Neuronal stem cell (in vitro differentiated cells): Measurements from ENCODE around the gene ORC4.

ENCODE experiments used
- DNase-seq: peaks from one replicate; pipeline ENCODE4 v3.0.0-alpha.2; 2013; ENCODE audit warnings: low spot score
- H2AFZ ChIP-seq: one replicate; pipeline ENCODE4 v1.6.1; 2013; ENCODE audit warnings: mild to moderate bottlenecking, low read length, inconsistent platforms
- H2AK5ac ChIP-seq: 2 replicates; pipeline ENCODE4 v1.6.1; 2013; ENCODE audit warnings: low read depth, mild to moderate bottlenecking, inconsistent platforms, low read length, moderate library complexity, mixed read lengths
- H2BK120ac ChIP-seq: 2 replicates; pipeline ENCODE4 v1.6.1; 2013; ENCODE audit warnings: low read depth, mild to moderate bottlenecking, inconsistent platforms, low read length, moderate library complexity, mixed read lengths
- H2BK12ac ChIP-seq: one replicate; pipeline ENCODE4 v1.6.1; 2013; ENCODE audit warnings: low read length, inconsistent platforms
- H2BK15ac ChIP-seq: 2 replicates; pipeline ENCODE4 v1.6.1; 2013; ENCODE audit warnings: mild to moderate bottlenecking, low read length, inconsistent platforms, mixed read lengths
- H2BK5ac ChIP-seq: one replicate; pipeline ENCODE4 v1.6.1; 2013; ENCODE audit warnings: inconsistent platforms, mild to moderate bottlenecking, low read length, moderate library complexity
- H3K14ac ChIP-seq: one replicate; pipeline ENCODE4 v1.6.1; 2013; ENCODE audit warnings: low read length, inconsistent platforms
- H3K18ac ChIP-seq: 2 replicates; pipeline ENCODE4 v1.6.1; 2013; ENCODE audit warnings: low read length, inconsistent platforms
- H3K23ac ChIP-seq: 2 replicates; pipeline ENCODE4 v1.6.1; 2013; ENCODE audit warnings: low read depth, mild to moderate bottlenecking, mixed read lengths, low read length, inconsistent platforms; ENCODE audit not compliant: poor library complexity
- H3K27ac ChIP-seq: replicated peaks from 3 replicates; pipeline ENCODE4 v1.5.1; 2013; ENCODE audit warnings: low read length, inconsistent platforms
- H3K27me3 ChIP-seq, 3 experiments: 2 replicates each; pipeline ENCODE4 v1.6.1; 2013; ENCODE audit warnings: low read length in 3 of 3, mild to moderate bottlenecking in 2 of 3, inconsistent platforms in 1 of 3, low read depth in 1 of 3, mixed read lengths in 1 of 3, moderate library complexity in 1 of 3; ENCODE audit not compliant: control insufficient read depth in 3 of 3, insufficient read depth in 3 of 3
- H3K36me3 ChIP-seq, 2 donors: replicated peaks in 1 of 2; 2 replicates each; pipeline ENCODE4 v1.6.1; 2013; ENCODE audit warnings: low read length in 2 of 2; ENCODE audit not compliant: control insufficient read depth in 2 of 2, insufficient read depth in 2 of 2
- H3K4ac ChIP-seq: 2 replicates; pipeline ENCODE4 v1.6.1; 2013; ENCODE audit warnings: inconsistent platforms, mild to moderate bottlenecking, low read length, moderate library complexity
- H3K4me1 ChIP-seq, 2 donors: 1 replicate in 1 of 2; 2 replicates in 1 of 2; pipeline ENCODE4 v1.6.1; 2013; ENCODE audit warnings: low read length in 2 of 2, low read depth in 1 of 2; ENCODE audit not compliant: control insufficient read depth in 2 of 2, insufficient read depth in 1 of 2
- H3K4me2 ChIP-seq: one replicate; pipeline ENCODE4 v1.6.1; 2013; ENCODE audit warnings: mild to moderate bottlenecking, low read length, inconsistent platforms; ENCODE audit not compliant: insufficient read depth, poor library complexity, severe bottlenecking
- H3K4me3 ChIP-seq, 2 donors: 2 replicates each; pipeline ENCODE4 v1.5.1; 2013; ENCODE audit warnings: low read length in 2 of 2, mild to moderate bottlenecking in 2 of 2, inconsistent platforms in 1 of 2, moderate library complexity in 1 of 2
- H3K79me1 ChIP-seq: one replicate; pipeline ENCODE4 v1.6.1; 2013; ENCODE audit warnings: low read depth, mild to moderate bottlenecking, inconsistent platforms, low read length, moderate library complexity
- H3K9ac ChIP-seq: one replicate; pipeline ENCODE4 v1.6.1; 2013; ENCODE audit warnings: mild to moderate bottlenecking, low read depth, low read length, inconsistent platforms; ENCODE audit not compliant: poor library complexity
- H3K9me3 ChIP-seq, 2 donors: replicated peaks in 1 of 2; 2 replicates each; pipeline versions ENCODE3 to v1.6.1; 2013; ENCODE audit warnings: low read length in 2 of 2, mild to moderate bottlenecking in 2 of 2, inconsistent platforms in 1 of 2, low read depth in 1 of 2, mixed read lengths in 1 of 2, moderate library complexity in 1 of 2; ENCODE audit not compliant: control insufficient read depth in 2 of 2, insufficient read depth in 1 of 2
- H4K8ac ChIP-seq: one replicate; pipeline ENCODE4 v1.6.1; 2013; ENCODE audit warnings: low read depth, mild to moderate bottlenecking, inconsistent platforms, low read length, moderate library complexity
- H4K91ac ChIP-seq: one replicate; pipeline ENCODE4 v1.6.1; 2013; ENCODE audit warnings: low read length, low read depth, mild to moderate bottlenecking, inconsistent platforms; ENCODE audit not compliant: poor library complexity
- WGBS, 2 donors: extraction: QIAGEN DNeasy Blood & Tissue Kit; methylation state at CpG; one replicate each; pipeline ENCODE4 v1.1.7; 2013; ENCODE audit warnings: missing lambda C conversion rate in 2 of 2, mixed read lengths in 1 of 2; ENCODE audit not compliant: insufficient read length in 2 of 2, insufficient replicate concordance in 1 of 2; ENCODE audit errors: extremely low coverage in 2 of 2; 5-methylcytosine and 5-hydroxymethylcytosine counted together

The ORC4 gene

DNA sequence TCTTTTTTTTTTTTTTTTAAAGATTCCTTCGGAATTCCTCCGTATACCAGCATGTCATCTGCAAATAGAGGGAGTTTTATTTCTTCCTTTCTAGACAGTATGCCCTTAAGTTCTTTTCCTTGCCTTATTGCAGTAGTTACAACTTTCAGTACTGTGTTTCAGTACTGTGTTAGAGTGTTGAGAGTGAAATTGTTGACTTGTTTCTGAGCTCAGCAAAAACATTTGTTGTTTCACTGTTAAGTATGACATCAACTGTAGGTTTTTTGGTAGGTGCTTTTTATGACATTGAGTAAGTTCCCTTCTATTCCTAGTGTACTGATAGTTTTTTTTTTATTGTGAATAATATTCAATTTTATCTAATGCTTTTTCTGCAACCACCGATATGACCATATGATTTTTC, 131.9 kb downstream of the ORC4 start:
- H3K27ac ChIP-seq, result no peak overlapping the region
- no peak overlapping the region for H2BK15ac ChIP-seq
- no peaks in the 10 kb centered on the region for H3K79me1 ChIP-seq
- H2BK120ac ChIP-seq, result no peak overlapping the region
- no peak overlapping the region for H4K91ac ChIP-seq
- no peak overlapping the region for H2BK12ac ChIP-seq
- no peak overlapping the region for H2BK5ac ChIP-seq
- H3K18ac ChIP-seq, result no peak overlapping the region
- no peaks in the 10 kb centered on the region for H3K4me1 ChIP-seq
- H3K23ac ChIP-seq, result no peak overlapping the region
- no peak overlapping the region for H2AFZ ChIP-seq
- H2AK5ac ChIP-seq, result no peak overlapping the region
- no peaks in the 10 kb centered on the region for H3K36me3 ChIP-seq
- DNase-seq, result no peak
- no peak overlapping the region for H3K4me3 ChIP-seq
- H3K9me3 ChIP-seq, result no peaks in the 10 kb centered on the region
- no peak overlapping the region for H3K4me2 ChIP-seq
- no peak overlapping the region for H3K14ac ChIP-seq
- H3K27me3 ChIP-seq, result no peaks in the 10 kb centered on the region
- H3K4ac ChIP-seq, result no peak overlapping the region
- WGBS, 2 donors, result no CpG with 5 or more reads among the region's 3 CpGs
- H4K8ac ChIP-seq, result no peak overlapping the region
- H3K9ac ChIP-seq, result no peak overlapping the region

DNA sequence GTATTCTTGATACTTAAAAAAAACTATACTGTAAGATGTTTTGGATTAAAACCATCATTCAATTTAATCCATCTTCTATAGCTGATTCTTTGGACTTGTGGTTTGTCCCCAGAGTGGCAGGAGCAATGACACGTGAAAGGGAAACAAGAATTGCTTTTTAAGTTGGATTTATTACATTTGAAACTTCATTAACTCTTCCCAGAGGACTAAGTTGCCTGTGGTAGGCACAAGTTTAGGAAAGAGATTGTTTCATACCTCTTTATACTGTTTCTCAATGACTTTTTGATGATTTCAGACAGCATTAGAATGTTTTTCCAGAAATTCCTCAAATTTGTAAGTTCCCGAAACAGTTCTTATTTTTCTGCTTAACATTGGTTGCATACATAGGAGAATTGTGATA, 134.4 kb downstream of the ORC4 start:
- H3K14ac ChIP-seq, result no peak overlapping the region
- H3K4me1 ChIP-seq, result no peaks in the 10 kb centered on the region
- H4K91ac ChIP-seq, result no peak overlapping the region
- H3K79me1 ChIP-seq, result no peaks in the 10 kb centered on the region
- H3K27ac ChIP-seq, result no peak overlapping the region
- H2BK5ac ChIP-seq, result no peak overlapping the region
- H3K27me3 ChIP-seq, result no peaks in the 10 kb centered on the region
- no peak overlapping the region for H3K23ac ChIP-seq
- no peak overlapping the region for H3K4ac ChIP-seq
- DNase-seq, result no peak
- no peaks in the 10 kb centered on the region for H3K9me3 ChIP-seq
- no peaks in the 10 kb centered on the region for H3K36me3 ChIP-seq
- no peak overlapping the region for H2BK12ac ChIP-seq
- H4K8ac ChIP-seq, result no peak overlapping the region
- H3K9ac ChIP-seq, result no peak overlapping the region
- H3K18ac ChIP-seq, result no peak overlapping the region
- WGBS, 2 donors, result no CpG with 5 or more reads among the region's 2 CpGs
- H2BK120ac ChIP-seq, result no peak overlapping the region
- no peak overlapping the region for H2AFZ ChIP-seq
- no peak overlapping the region for H2BK15ac ChIP-seq
- H3K4me2 ChIP-seq, result no peak overlapping the region
- no peak overlapping the region for H3K4me3 ChIP-seq
- no peak overlapping the region for H2AK5ac ChIP-seq

GRCh38 chr2:147884830-147885229, 135.7 kb downstream of the ORC4 start:
- H3K4me3 ChIP-seq, result no peak overlapping the region
- no peak for DNase-seq
- no peaks in the 10 kb centered on the region for H3K79me1 ChIP-seq
- no peak overlapping the region for H3K4me2 ChIP-seq
- no peak overlapping the region for H3K18ac ChIP-seq
- H3K9ac ChIP-seq, result no peak overlapping the region
- H3K4ac ChIP-seq, result no peak overlapping the region
- no peak overlapping the region for H4K91ac ChIP-seq
- H3K9me3 ChIP-seq, result no peaks in the 10 kb centered on the region
- no peaks in the 10 kb centered on the region for H3K27me3 ChIP-seq
- H3K27ac ChIP-seq, result no peak overlapping the region
- no peak overlapping the region for H2AK5ac ChIP-seq
- H3K14ac ChIP-seq, result no peak overlapping the region
- no peaks in the 10 kb centered on the region for H3K36me3 ChIP-seq
- no peak overlapping the region for H2AFZ ChIP-seq
- H3K4me1 ChIP-seq, result no peaks in the 10 kb centered on the region
- H3K23ac ChIP-seq, result no peak overlapping the region
- H2BK120ac ChIP-seq, result no peak overlapping the region
- H4K8ac ChIP-seq, result no peak overlapping the region
- H2BK15ac ChIP-seq, result no peak overlapping the region
- H2BK12ac ChIP-seq, result no peak overlapping the region
- no peak overlapping the region for H2BK5ac ChIP-seq

DNA sequence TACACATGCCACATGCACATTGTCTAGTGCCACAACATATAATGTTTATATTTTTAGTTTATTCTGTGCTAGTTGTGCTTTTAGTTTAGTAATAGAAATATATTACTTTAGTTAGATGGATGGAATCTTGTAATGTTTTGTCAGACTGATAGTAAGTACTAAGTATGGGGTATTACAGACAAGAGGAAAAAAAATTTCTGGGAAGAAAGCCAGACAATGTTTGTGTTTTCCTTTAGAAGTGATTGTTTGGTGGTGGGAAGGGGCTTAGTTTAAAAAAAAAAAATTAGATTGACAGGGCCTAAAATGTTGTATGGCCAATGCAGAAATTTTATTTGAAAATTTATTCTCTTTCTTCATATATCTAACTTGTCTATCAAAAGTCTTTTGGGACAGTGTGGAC, 137.9 kb downstream of the ORC4 start:
- no peak overlapping the region for H4K8ac ChIP-seq
- no peak overlapping the region for H3K4ac ChIP-seq
- no peaks in the 10 kb centered on the region for H3K27me3 ChIP-seq
- no peak overlapping the region for H4K91ac ChIP-seq
- DNase-seq, result no peak
- no peak overlapping the region for H3K4me2 ChIP-seq
- no peak overlapping the region for H2BK120ac ChIP-seq
- H3K9ac ChIP-seq, result no peak overlapping the region
- H3K18ac ChIP-seq, result no peak overlapping the region
- H2BK12ac ChIP-seq, result no peak overlapping the region
- no peaks in the 10 kb centered on the region for H3K79me1 ChIP-seq
- no peak overlapping the region for H2BK5ac ChIP-seq
- no peak overlapping the region for H2AFZ ChIP-seq
- no peak overlapping the region for H3K14ac ChIP-seq
- H3K23ac ChIP-seq, result no peak overlapping the region
- no peaks in the 10 kb centered on the region for H3K9me3 ChIP-seq
- no peaks in the 10 kb centered on the region for H3K36me3 ChIP-seq
- no peaks in the 10 kb centered on the region for H3K4me1 ChIP-seq
- H3K4me3 ChIP-seq, result no peak overlapping the region
- H2AK5ac ChIP-seq, result no peak overlapping the region
- no peak overlapping the region for H3K27ac ChIP-seq
- H2BK15ac ChIP-seq, result no peak overlapping the region
